ENCODE data around the gene NYAP1.

- TF ChIP-seq CTCF (IDR thresholded peaks at IDR 0.05; ENCODE audit: insufficient read depth, low read depth, low read length): no peak
- TF ChIP-seq EZH2 (IDR thresholded peaks at IDR 0.05; ENCODE audit: insufficient read depth, low read length): no peak
These were observed 45.6 kb upstream of the NYAP1 start for GRCh38 chr7:100438172-100438571.
